Keratinocyte (primary cell): Measurements from ENCODE around the gene MARVELD1. TPM values are rescaled to one million over a fixed set of nuclear protein-coding genes. Genes with fewer than 3 reads are reported as not detected.

Experiments used
- DNase-seq: peaks from one replicate; pipeline ENCODE4 v3.0.0-alpha.2; 2011; ENCODE audit warnings: low read depth, missing footprints, low spot score
- FAIRE-seq: peaks from 2 replicates; lab custom pipeline; 2011; peaks lifted over from hg19 to GRCh38; lab: Jason Lieb, UNC
- H2AFZ ChIP-seq: 2 replicates; pipeline ENCODE4 v1.6.0; 2012; ENCODE audit warnings: low read length, control low read depth, inconsistent platforms; ENCODE audit not compliant: control insufficient read depth
- H3K27ac ChIP-seq: 2 replicates; pipeline ENCODE4 v1.5.1; 2011; ENCODE audit warnings: low read length; ENCODE audit not compliant: control insufficient read depth, insufficient read depth
- H3K27me3 ChIP-seq: 3 replicates; pipeline ENCODE4 v1.6.0; 2011; ENCODE audit warnings: low read length; ENCODE audit not compliant: control insufficient read depth, insufficient read depth; ENCODE audit errors: extremely low read depth
- H3K36me3 ChIP-seq, 2 experiments: 2 replicates in 1 of 2; 3 replicates in 1 of 2; pipeline ENCODE4 v1.5.1; 2011; ENCODE audit warnings: low read length in 2 of 2, mild to moderate bottlenecking in 1 of 2; ENCODE audit not compliant: control insufficient read depth in 2 of 2, insufficient read depth in 2 of 2; ENCODE audit errors: extremely low read depth in 1 of 2
- H3K4me1 ChIP-seq: 3 replicates; pipeline ENCODE4 v1.5.1; 2011; ENCODE audit warnings: low read length; ENCODE audit not compliant: control insufficient read depth, insufficient read depth; ENCODE audit errors: extremely low read depth
- H3K4me2 ChIP-seq: 3 replicates; pipeline ENCODE4 v1.6.0; 2011; ENCODE audit warnings: low read depth, low read length; ENCODE audit not compliant: control insufficient read depth, insufficient read depth; ENCODE audit errors: extremely low read depth
- H3K4me3 ChIP-seq, 3 experiments: fragments of 200-600 bp in 1 of 3; sonication (generic) in 1 of 3; 2 replicates in 2 of 3; 3 replicates in 1 of 3; pipeline ENCODE4 v1.5.1; 2011 to 2016; ENCODE audit warnings: low read length in 3 of 3, mild to moderate bottlenecking in 3 of 3, control low read depth in 2 of 3, inconsistent platforms in 1 of 3, low read depth in 1 of 3, mixed read lengths in 1 of 3, mixed run types in 1 of 3, moderate library complexity in 1 of 3; ENCODE audit not compliant: control insufficient read depth in 2 of 3, insufficient read depth in 2 of 3; ENCODE audit errors: extremely low read depth in 1 of 3
- H3K79me2 ChIP-seq: 2 replicates; pipeline ENCODE4 v1.6.0; 2012; ENCODE audit warnings: low read length; ENCODE audit not compliant: control insufficient read depth, insufficient read depth
- H3K9ac ChIP-seq: 3 replicates; pipeline ENCODE4 v1.6.0; 2011; ENCODE audit warnings: low read length; ENCODE audit not compliant: control insufficient read depth, insufficient read depth; ENCODE audit errors: extremely low read depth
- H3K9me1 ChIP-seq: 3 replicates; pipeline ENCODE4 v1.6.0; 2011; ENCODE audit warnings: low read length; ENCODE audit not compliant: control insufficient read depth, insufficient read depth; ENCODE audit errors: extremely low read depth
- H3K9me3 ChIP-seq: 2 replicates; pipeline ENCODE4 v1.5.1; 2012; ENCODE audit warnings: low read depth, low read length; ENCODE audit not compliant: control insufficient read depth
- H4K20me1 ChIP-seq: 3 replicates; pipeline ENCODE4 v1.6.0; 2011; ENCODE audit warnings: low read length; ENCODE audit not compliant: control insufficient read depth, insufficient read depth; ENCODE audit errors: extremely low read depth
- CTCF ChIP-seq, 3 experiments: IDR thresholded peaks in 1 of 3; conservative IDR thresholded peaks in 1 of 3; optimal IDR thresholded peaks in 1 of 3; 2 replicates in 2 of 3; 3 replicates in 1 of 3; pipeline versions ENCODE3 to v1.5.1; 2011; ENCODE audit warnings: low read length in 3 of 3, mild to moderate bottlenecking in 3 of 3, moderate library complexity in 2 of 3, control low read depth in 1 of 3, inconsistent platforms in 1 of 3; ENCODE audit not compliant: insufficient read depth in 2 of 3; ENCODE audit errors: extremely low read depth in 1 of 3
- EZH2 ChIP-seq: IDR thresholded peaks from one replicate; pipeline ENCODE4 v1.6.1; 2012; ENCODE audit warnings: inconsistent platforms, mild to moderate bottlenecking, low read length, moderate library complexity
- dilution Hi-C: fragments of 300-500 bp; cut with MboI; formaldehyde crosslinking; loops from one replicate; pipeline ENCODE4 v1.7.0; 2020; ENCODE audit warnings: low sequenced_read_pairs; ENCODE audit not compliant: extremely low pct_ligation_motif_present
- polyA plus RNA-seq, 5 experiments: library from polyadenylated mRNA; depleted of rRNA in 3 of 5; stranded (reverse) in 3 of 5; stranded (forward) in 1 of 5; unstranded in 1 of 5; fragments of >200 nt; gene quantifications; 1 replicate in 1 of 5; 2 replicates in 3 of 5; 3 replicates in 1 of 5; pipeline versions ENCODE4 v1.2.1 to v1.2.3, GENCODE V29; 2011 to 2012; ENCODE audit warnings: missing spikeins in 2 of 5, low read depth in 1 of 5, low replicate concordance in 1 of 5

The MARVELD1 gene
- polyA plus RNA-seq, 1 donor (not counting 4 experiments of a cell fraction or from before 2014, with no cell fraction given): 39.7 TPM

- Histone ChIP-seq H4K20me1 (no peaks in the 10 kb centered on the region), H3K9ac (peak overlapping the region; percentile 59), H3K27me3 (no peaks in the 10 kb centered on the region), H3K4me3 (no peak overlapping the region), H3K79me2 (peaks cover 34% of the 10 kb centered on the region), H3K27ac (peak overlapping the region; percentile 72), H3K4me2 (peak overlapping the region; percentile 47), H3K9me1 (no peaks in the 10 kb centered on the region), H3K36me3 (peaks cover 6 to 25% of the 10 kb centered on the region in 2 experiments), H3K4me1 (peaks cover 50% of the 10 kb centered on the region), H3K9me3 (no peaks in the 10 kb centered on the region), H2AFZ (no peak overlapping the region)
- dilution Hi-C loops: no loop called here
- DNase-seq: no peak
- TF ChIP-seq EZH2 (no peak), CTCF (optimal IDR thresholded peaks at IDR 0.05 in 1 of 3, IDR thresholded peaks at IDR 0.05 in 1 of 3, conservative IDR thresholded peaks at IDR 0.05 in 1 of 3; ENCODE audit: extremely low read depth in 1 of 3, insufficient read depth in 2 of 3, low read length in 3 of 3) (no peak)
- FAIRE-seq: no peak
Observed at GRCh38 chr10:97718178-97718577, 4.6 kb downstream of the MARVELD1 start.

GRCh38 chr10:97718659-97719142, 5.2 kb downstream of the MARVELD1 start:
- Histone ChIP-seq H3K36me3 (peaks cover 6 to 25% of the 10 kb centered on the region in 2 experiments), H3K4me2 (peak overlapping the region; percentile 47), H3K9ac (peak overlapping the region; percentile 60), H3K4me1 (peaks cover 51% of the 10 kb centered on the region), H2AFZ (no peak overlapping the region), H3K27me3 (no peaks in the 10 kb centered on the region), H4K20me1 (no peaks in the 10 kb centered on the region), H3K27ac (peak overlapping the region; percentile 75), H3K9me3 (no peaks in the 10 kb centered on the region), H3K4me3 (no peak overlapping the region), H3K79me2 (peaks cover 34% of the 10 kb centered on the region), H3K9me1 (no peaks in the 10 kb centered on the region)
- TF ChIP-seq EZH2: no peak
- TF ChIP-seq CTCF (optimal IDR thresholded peaks at IDR 0.05 in 1 of 3, IDR thresholded peaks at IDR 0.05 in 1 of 3, conservative IDR thresholded peaks at IDR 0.05 in 1 of 3; ENCODE audit: extremely low read depth in 1 of 3, insufficient read depth in 2 of 3, low read length in 3 of 3): no peak
- dilution Hi-C loops: no loop called here
- peak; percentile 98 for FAIRE-seq
- DNase-seq: peak; percentile 96
